Activated naive CD8-positive, alpha-beta T cell treated with anti-CD3 and anti-CD28 coated beads, Interleukin-2, amount 50 U/mL, for 16 hours (primary cell): ENCODE data around the gene PTPMT1.
"Not testable (repeated sequence)": the region's sequence is repeated elsewhere in the genome, so short reads cannot be mapped to it uniquely, and the experiment has no call there.

Source experiments
- DNase-seq: peaks from one replicate; pipeline ENCODE4 v3.0.0-alpha.2; 2020; ENCODE audit warnings: low read depth, low spot score

Gene PTPMT1

GRCh38 chr11:47546274-47546673 is 19.1 kb upstream of the PTPMT1 start:
- not testable (repeated sequence) for DNase-seq

- DNase-seq = no peak
These were observed 14.9 kb upstream of the PTPMT1 start for GRCh38 chr11:47550288-47551047.

- DNase-seq = no peak
These were observed 14.3 kb upstream of the PTPMT1 start for GRCh38 chr11:47551086-47551485.

GRCh38 chr11:47552056-47552565 is 13.3 kb upstream of the PTPMT1 start:
- no peak for DNase-seq

- peak; percentile 87 for DNase-seq
These were observed 12.6 kb upstream of the PTPMT1 start, which contains the start of gene CELF1 for GRCh38 chr11:47552566-47553405. Gene CELF1, minus strand, starts transcription at chr11:47553132. Its CDS starts 53,609 bp downstream, at chr11:47499523.

GRCh38 chr11:47553406-47553743 is 12.0 kb upstream of the PTPMT1 start:
- DNase-seq = no peak

- DNase-seq = not testable (repeated sequence)
These were observed 8.4 kb upstream of the PTPMT1 start for GRCh38 chr11:47557004-47557403.

GRCh38 chr11:47558695-47559094 is 6.7 kb upstream of the PTPMT1 start:
- no peak for DNase-seq

GRCh38 chr11:47560426-47560825 is 5.0 kb upstream of the PTPMT1 start:
- DNase-seq = no peak

GRCh38 chr11:47562393-47562792 is 3.0 kb upstream of the PTPMT1 start:
- not testable (repeated sequence) for DNase-seq

GRCh38 chr11:47564366-47564765 is 1.0 kb upstream of the PTPMT1 start:
- not testable (repeated sequence) for DNase-seq

- no peak for DNase-seq
These were observed 463 bp upstream of the PTPMT1 start for GRCh38 chr11:47564933-47565339.

- DNase-seq = no peak
These were observed 825 bp downstream of the PTPMT1 start for GRCh38 chr11:47566149-47566698.

GRCh38 chr11:47569646-47570045 is 4.2 kb downstream of the PTPMT1 start:
- DNase-seq = no peak

GRCh38 chr11:47570651-47571356 is 5.4 kb downstream of the PTPMT1 start:
- no peak for DNase-seq

- DNase-seq = no peak
These were observed 5.9 kb downstream of the PTPMT1 start for GRCh38 chr11:47571357-47571729.

GRCh38 chr11:47571895-47572294 is 6.5 kb downstream of the PTPMT1 start:
- no peak for DNase-seq

- no peak for DNase-seq
These were observed 7.4 kb downstream of the PTPMT1 start for GRCh38 chr11:47572715-47573255.

GRCh38 chr11:47573321-47573720 is 7.9 kb downstream of the PTPMT1 start:
- no peak for DNase-seq

GRCh38 chr11:47577460-47578041 is 12.2 kb downstream of the PTPMT1 start:
- DNase-seq = no peak
